Measurements from ENCODE around the gene CMPK2.

The CMPK2 gene

GRCh38 chr2:6854416-6854815, 11.3 kb downstream of the CMPK2 start:
- TF ChIP-seq SIN3A (IDR thresholded peaks at IDR 0.05; ENCODE audit: borderline replicate concordance, insufficient read depth, low read length), result no peak
- TF ChIP-seq REST (IDR thresholded peaks at IDR 0.05; ENCODE audit: insufficient read depth in 1 of 2, low read depth in 2 of 2, low read length in 2 of 2), result no peak
- no peak for TF ChIP-seq FOXP2 (optimal IDR thresholded peaks at IDR 0.05; ENCODE audit: borderline replicate concordance, extremely low read depth, extremely low read length, insufficient read depth)

GRCh38 chr2:6852195-6852594, 13.5 kb downstream of the CMPK2 start:
- TF ChIP-seq REST (IDR thresholded peaks at IDR 0.05; ENCODE audit: insufficient read depth in 1 of 2, low read depth in 2 of 2, low read length in 2 of 2) (no peak), SIN3A (IDR thresholded peaks at IDR 0.05; ENCODE audit: borderline replicate concordance, insufficient read depth, low read length) (no peak), POLR2AphosphoS5 (IDR thresholded peaks at IDR 0.05; ENCODE audit: low read depth, low read length) (no peak), FOXP2 (optimal IDR thresholded peaks at IDR 0.05; ENCODE audit: borderline replicate concordance, extremely low read depth, extremely low read length, insufficient read depth) (no peak), TAF1 (IDR thresholded peaks at IDR 0.05; ENCODE audit: borderline replicate concordance, insufficient read depth, low read length) (no peak)

GRCh38 chr2:6846967-6847681, 18.6 kb downstream of the CMPK2 start:
- no peak for TF ChIP-seq REST (IDR thresholded peaks at IDR 0.05; ENCODE audit: insufficient read depth in 1 of 2, low read depth in 2 of 2, low read length in 2 of 2)
- TF ChIP-seq SIN3A (IDR thresholded peaks at IDR 0.05; ENCODE audit: borderline replicate concordance, insufficient read depth, low read length), result no peak
- TF ChIP-seq TAF1 (IDR thresholded peaks at IDR 0.05; ENCODE audit: borderline replicate concordance, insufficient read depth, low read length), result no peak
- TF ChIP-seq FOXP2 (optimal IDR thresholded peaks at IDR 0.05; ENCODE audit: borderline replicate concordance, extremely low read depth, extremely low read length, insufficient read depth), result no peak
- no peak for TF ChIP-seq POLR2AphosphoS5 (IDR thresholded peaks at IDR 0.05; ENCODE audit: low read depth, low read length)

- TF ChIP-seq TAF1 (IDR thresholded peaks at IDR 0.05; ENCODE audit: borderline replicate concordance, insufficient read depth, low read length) (no peak), SIN3A (IDR thresholded peaks at IDR 0.05; ENCODE audit: borderline replicate concordance, insufficient read depth, low read length) (no peak), REST (IDR thresholded peaks at IDR 0.05; ENCODE audit: insufficient read depth in 1 of 2, low read depth in 2 of 2, low read length in 2 of 2) (no peak), FOXP2 (optimal IDR thresholded peaks at IDR 0.05; ENCODE audit: borderline replicate concordance, extremely low read depth, extremely low read length, insufficient read depth) (no peak), POLR2AphosphoS5 (IDR thresholded peaks at IDR 0.05; ENCODE audit: low read depth, low read length) (no peak)
Measured at GRCh38 chr2:6846540-6846939, 19.2 kb downstream of the CMPK2 start.

All from PFSK-1 (cell line).